Measurements from ENCODE around the gene CYTL1. TPM values are rescaled to one million over a fixed set of nuclear protein-coding genes. Genes with fewer than 3 reads are reported as not detected.
"Not testable (repeated sequence)": the region's sequence is repeated elsewhere in the genome, so short reads cannot be mapped to it uniquely, and the experiment has no call there.

The CYTL1 gene
- total and polyA plus RNA-seq, 10 donors = 0.22 to 1.4 (median 1.1) TPM; not detected in 3

- Histone ChIP-seq H3K36me3 (no peaks in the 10 kb centered on the region), H3K27me3 (replicated peaks in 1 of 7) (peaks cover 0 to 34% (median 6%) of the 10 kb centered on the region in 7 donors), H3K4me1 (no peaks in the 10 kb centered on the region), H3K9me3 (no peaks in the 10 kb centered on the region), H3K4me3 (no peak overlapping the region), H3K27ac (no peak overlapping the region)
- TF ChIP-seq POLR2A (IDR thresholded peaks at IDR 0.05) = no peak
- no peak for TF ChIP-seq CTCF (IDR thresholded peaks at IDR 0.05 in 8 of 11, conservative IDR thresholded peaks at IDR 0.05 in 3 of 11)
- TF ChIP-seq POLR2AphosphoS5 (IDR thresholded peaks at IDR 0.05) = no peak
- intact Hi-C loops (cut with DNase I; ENCODE audit: low total_unique reads) = no loop called here
- DNase-seq = no peak
- WGBS, 5 donors = 82 to 96% (median 96%) methylated on average over 5 of the region's 5 CpGs
Measured at GRCh38 chr4:5012244-5012898, 6.9 kb downstream of the CYTL1 start.

GRCh38 chr4:5010984-5011383 lies 8.3 kb downstream of the CYTL1 start:
- 88 to 95% (median 91%) methylated on average over 2 of the region's 2 CpGs for WGBS, 5 donors
- Histone ChIP-seq H3K4me1 (no peaks in the 10 kb centered on the region), H3K9me3 (no peaks in the 10 kb centered on the region), H3K27ac (no peak overlapping the region), H3K36me3 (no peaks in the 10 kb centered on the region), H3K4me3 (no peak overlapping the region), H3K27me3 (replicated peaks in 1 of 7) (peaks cover 0 to 20% (median 0%) of the 10 kb centered on the region in 7 donors)
- TF ChIP-seq POLR2A (IDR thresholded peaks at IDR 0.05) (no peak), CTCF (IDR thresholded peaks at IDR 0.05 in 8 of 11, conservative IDR thresholded peaks at IDR 0.05 in 3 of 11) (no peak), POLR2AphosphoS5 (IDR thresholded peaks at IDR 0.05) (no peak)
- intact Hi-C loops (cut with DNase I; ENCODE audit: low total_unique reads) = no loop called here
- DNase-seq = no peak

- 79 to 94% (median 86%) methylated on average over 3 of the region's 3 CpGs for WGBS, 5 donors
- no peaks in the 10 kb centered on the region for H3K9me3 ChIP-seq
- H3K27ac ChIP-seq = no peak overlapping the region
- no peak overlapping the region for H3K4me3 ChIP-seq
- no peaks in the 10 kb centered on the region for H3K4me1 ChIP-seq
- H3K27me3 ChIP-seq (replicated peaks in 1 of 7) = peaks cover 0 to 12% (median 0%) of the 10 kb centered on the region in 7 donors
- no peak for DNase-seq
- intact Hi-C loops (cut with DNase I; ENCODE audit: low total_unique reads) = loop anchor here (10.0 kb wide), 1 partner anchor 135 kb away; no protein-coding TSS in a partner anchor
- no peak for TF ChIP-seq CTCF (IDR thresholded peaks at IDR 0.05 in 8 of 11, conservative IDR thresholded peaks at IDR 0.05 in 3 of 11)
- no peak for TF ChIP-seq POLR2AphosphoS5 (IDR thresholded peaks at IDR 0.05)
- no peak for TF ChIP-seq POLR2A (IDR thresholded peaks at IDR 0.05)
- no peaks in the 10 kb centered on the region for H3K36me3 ChIP-seq
Measured at GRCh38 chr4:5009796-5010195, 9.5 kb downstream of the CYTL1 start.

- not testable (repeated sequence) for DNase-seq, H3K4me1 ChIP-seq, H3K27ac ChIP-seq, H3K4me3 ChIP-seq, H3K9me3 ChIP-seq, H3K36me3 ChIP-seq
- H3K27me3 ChIP-seq (replicated peaks in 1 of 7) = peaks cover 0 to 37% (median 3%) of the 10 kb centered on the region in 7 donors
- 78 to 86% (median 80%) methylated on average over 11 of the region's 11 CpGs for WGBS, 5 donors
- intact Hi-C loops (cut with DNase I; ENCODE audit: low total_unique reads) = loop anchor here (10.0 kb wide), 1 partner anchor 138 kb away; no protein-coding TSS in a partner anchor
Measured at GRCh38 chr4:5006932-5007331, 12.3 kb downstream of the CYTL1 start.
